H1 (cell line): ENCODE data around the gene MT1G. TPM values are rescaled to one million over a fixed set of nuclear protein-coding genes. Genes with fewer than 3 reads are reported as not detected.

Experiments
- CTCF ChIA-PET: fragments of 300-600 bp; sonication (Branson Sonifier 250); formaldehyde crosslinking; loops from one replicate; lab custom pipeline; 2021; ENCODE audit not compliant: partially characterized antibody; lab: Charles Lee
- POLR2A ChIA-PET: fragments of 300-600 bp; sonication (Branson Sonifier 250); formaldehyde crosslinking; loops from one replicate; lab custom pipeline; 2021; ENCODE audit warnings: inconsistent platforms; ENCODE audit not compliant: partially characterized antibody; lab: Charles Lee
- DNase-seq, 2 experiments: peaks; one replicate each; pipeline versions ENCODE4 v3.0.0 to v3.0.0-alpha.2; 2010 to 2022; ENCODE audit warnings: low spot score in 2 of 2, low read depth in 1 of 2, mixed read lengths in 1 of 2
- FAIRE-seq: peaks from 2 replicates; lab custom pipeline; 2011; peaks lifted over from hg19 to GRCh38; lab: Jason Lieb, UNC
- H2AFZ ChIP-seq: 2 replicates; pipeline ENCODE4 v1.8.1; 2012; ENCODE audit warnings: low read length, inconsistent platforms
- H2AK5ac ChIP-seq: 2 replicates; pipeline ENCODE4 v1.6.1; 2013; ENCODE audit warnings: low read depth, low read length
- H2BK120ac ChIP-seq: replicated peaks from 2 replicates; pipeline ENCODE3; 2013; ENCODE audit warnings: low read depth, low read length, inconsistent platforms
- H2BK12ac ChIP-seq: 2 replicates; pipeline ENCODE4 v1.6.1; 2013; ENCODE audit warnings: low read depth, low read length
- H2BK15ac ChIP-seq: 2 replicates; pipeline ENCODE4 v1.6.1; 2013; ENCODE audit warnings: low read length
- H2BK20ac ChIP-seq: 2 replicates; pipeline ENCODE4 v1.6.1; 2013; ENCODE audit warnings: low read length
- H2BK5ac ChIP-seq: 2 replicates; pipeline ENCODE4 v1.6.1; 2013; ENCODE audit warnings: low read depth, low read length
- H3K14ac ChIP-seq: 2 replicates; pipeline ENCODE4 v1.6.1; 2013; ENCODE audit warnings: inconsistent platforms; ENCODE audit not compliant: insufficient read length
- H3K18ac ChIP-seq: 2 replicates; pipeline ENCODE4 v1.6.1; 2013; ENCODE audit warnings: low read length; ENCODE audit errors: extremely low read depth
- H3K23ac ChIP-seq: 2 replicates; pipeline ENCODE4 v1.6.1; 2013; ENCODE audit warnings: inconsistent platforms; ENCODE audit not compliant: insufficient read length
- H3K23me2 ChIP-seq: 2 replicates; pipeline ENCODE4 v1.6.1; 2013; ENCODE audit warnings: low read depth, low read length
- H3K27ac ChIP-seq: 2 replicates; pipeline ENCODE4 v1.6.1; 2011; ENCODE audit warnings: low read depth, low read length, inconsistent platforms
- H3K27me3 ChIP-seq, 4 experiments: replicated peaks in 1 of 4; 1 replicate in 1 of 4; 2 replicates in 3 of 4; pipeline versions ENCODE4 v1.6.1 to v1.8.1; 2011 to 2013; ENCODE audit warnings: low read length in 3 of 4, mild to moderate bottlenecking in 3 of 4, inconsistent platforms in 2 of 4, mixed read lengths in 2 of 4, moderate library complexity in 1 of 4; ENCODE audit not compliant: control insufficient read depth in 3 of 4, insufficient read depth in 3 of 4; ENCODE audit errors: extremely low read depth in 1 of 4
- H3K36me3 ChIP-seq, 4 experiments: 2 replicates each; pipeline versions ENCODE4 v1.6.1 to v1.8.1; 2011 to 2013; ENCODE audit warnings: mild to moderate bottlenecking in 4 of 4, low read length in 3 of 4, moderate library complexity in 2 of 4, control low read depth in 1 of 4, inconsistent platforms in 1 of 4; ENCODE audit not compliant: insufficient read depth in 4 of 4, control insufficient read depth in 2 of 4
- H3K4ac ChIP-seq: replicated peaks from 2 replicates; pipeline ENCODE3; 2013; ENCODE audit warnings: low read length, low read depth, mixed read lengths, inconsistent platforms; ENCODE audit not compliant: insufficient read length
- H3K4me1 ChIP-seq, 4 experiments: replicated peaks in 1 of 4; 1 replicate in 1 of 4; 2 replicates in 3 of 4; pipeline versions ENCODE4 v1.6.1 to v1.8.1; 2011 to 2013; ENCODE audit warnings: low read length in 3 of 4, inconsistent platforms in 2 of 4, mixed read lengths in 1 of 4; ENCODE audit not compliant: insufficient read depth in 4 of 4, control insufficient read depth in 3 of 4
- H3K4me2 ChIP-seq, 2 experiments: 2 replicates each; pipeline versions ENCODE4 v1.6.1 to v1.8.1; 2011 to 2013; ENCODE audit warnings: low read depth in 2 of 2, low read length in 2 of 2, control low read depth in 1 of 2, inconsistent platforms in 1 of 2, mild to moderate bottlenecking in 1 of 2; ENCODE audit not compliant: insufficient read depth in 1 of 2
- H3K4me3 ChIP-seq, 4 experiments: fragments of 200-600, 300-600 bp in 1 of 4; sonication (generic), shearing (Covaris generic), sonication (Bioruptor Twin) in 1 of 4; 2 replicates each; pipeline versions ENCODE4 v1.5.1 to v1.8.1; 2011 to 2016; ENCODE audit warnings: low read length in 4 of 4, low read depth in 3 of 4, control low read depth in 2 of 4, inconsistent platforms in 2 of 4, mild to moderate bottlenecking in 2 of 4, mixed read lengths in 1 of 4, moderate library complexity in 1 of 4; ENCODE audit not compliant: insufficient read depth in 2 of 4; ENCODE audit errors: extremely low read depth in 1 of 4
- H3K56ac ChIP-seq: replicated peaks from 2 replicates; pipeline ENCODE3; 2013; ENCODE audit warnings: low read depth, mild to moderate bottlenecking, mixed read lengths, low read length, inconsistent platforms; ENCODE audit not compliant: insufficient read length
- H3K79me1 ChIP-seq: 2 replicates; pipeline ENCODE4 v1.6.1; 2013; ENCODE audit warnings: low read depth, low read length, control low read depth
- H3K79me2 ChIP-seq, 2 experiments: 2 replicates each; pipeline versions ENCODE4 v1.6.1 to v1.8.1; 2012 to 2013; ENCODE audit warnings: low read length in 2 of 2, mild to moderate bottlenecking in 2 of 2, inconsistent platforms in 1 of 2; ENCODE audit not compliant: insufficient read depth in 2 of 2, control insufficient read depth in 1 of 2
- H3K9ac ChIP-seq, 4 experiments: replicated peaks in 1 of 4; 1 replicate in 1 of 4; 2 replicates in 3 of 4; pipeline versions ENCODE4 v1.6.1 to v1.8.1; 2011 to 2013; ENCODE audit warnings: low read depth in 3 of 4, low read length in 3 of 4, control low read depth in 2 of 4, mild to moderate bottlenecking in 2 of 4, moderate library complexity in 2 of 4, inconsistent platforms in 1 of 4; ENCODE audit errors: extremely low read depth in 1 of 4
- H3K9me3 ChIP-seq, 2 experiments: 2 replicates each; pipeline versions ENCODE4 v1.6.1 to v1.8.1; 2012 to 2013; ENCODE audit warnings: mild to moderate bottlenecking in 2 of 2, moderate library complexity in 2 of 2, control low read depth in 1 of 2, inconsistent platforms in 1 of 2, low read depth in 1 of 2, low read length in 1 of 2, mixed read lengths in 1 of 2; ENCODE audit not compliant: insufficient read depth in 2 of 2
- H4K20me1 ChIP-seq, 2 experiments: replicated peaks in 1 of 2; 2 replicates each; pipeline versions ENCODE3 to v1.8.1; 2011 to 2013; ENCODE audit warnings: inconsistent platforms in 2 of 2, low read length in 2 of 2, mild to moderate bottlenecking in 1 of 2; ENCODE audit not compliant: insufficient read depth in 2 of 2, control insufficient read depth in 1 of 2
- H4K5ac ChIP-seq: 2 replicates; pipeline ENCODE4 v1.6.1; 2013; ENCODE audit warnings: low read length, low read depth, mixed read lengths, inconsistent platforms; ENCODE audit not compliant: insufficient read length
- H4K8ac ChIP-seq: 2 replicates; pipeline ENCODE4 v1.8.0; 2013; ENCODE audit warnings: mild to moderate bottlenecking, moderate library complexity, low read length, inconsistent platforms; ENCODE audit not compliant: insufficient read depth; ENCODE audit errors: extremely low read depth
- H4K91ac ChIP-seq: replicated peaks from 2 replicates; pipeline ENCODE3; 2013; ENCODE audit warnings: low read length, mixed read lengths, inconsistent platforms; ENCODE audit not compliant: insufficient read length
- GABPA ChIP-seq: IDR thresholded peaks from 2 replicates; pipeline ENCODE4 v1.6.1; 2011; ENCODE audit warnings: mild to moderate bottlenecking, low read length, moderate library complexity, borderline replicate concordance; ENCODE audit not compliant: insufficient read depth
- WGBS, 2 experiments: shearing (Covaris generic) in 1 of 2; methylation state at CpG; one replicate each; pipeline versions ENCODE4 v1.1.6 to v1.1.7; 2013 to 2015; ENCODE audit warnings: low lambda C conversion rate in 2 of 2, mixed read lengths in 2 of 2, inconsistent platforms in 1 of 2, low coverage in 1 of 2, missing lambda C conversion rate in 1 of 2; ENCODE audit not compliant: insufficient replicate concordance in 2 of 2, insufficient coverage in 1 of 2, insufficient read length in 1 of 2; ENCODE audit errors: extremely low coverage in 1 of 2, missing lambda C conversion rate in 1 of 2; 5-methylcytosine and 5-hydroxymethylcytosine counted together
- polyA plus RNA-seq, 7 experiments: library from polyadenylated mRNA; depleted of rRNA in 3 of 7; stranded (reverse) in 5 of 7; unstranded in 2 of 7; fragments of >200 nt in 5 of 7; fragments of 200-250 nt in 2 of 7; gene quantifications; 1 replicate in 5 of 7; 2 replicates in 1 of 7; 4 replicates in 1 of 7; pipeline versions ENCODE4 v1.2.1 to v1.2.3, GENCODE V29; 2011 to 2013; ENCODE audit warnings: missing spikeins in 2 of 7, mixed read lengths in 2 of 7
- total RNA-seq: library from RNA; stranded (reverse); fragmentation: NEBNext Ultra II Directional; extraction: Animal tissue kit (Norgen Biotek cat#: 25700); gene quantifications from 2 replicates; pipeline ENCODE4 v1.2.1, GENCODE V29; 2021

MT1G gene
- total and polyA plus RNA-seq, 2 of the 8 experiments (the other 6 are each of a cell fraction or from before 2014, with no cell fraction given), result 17.7 to 515 TPM

DNA sequence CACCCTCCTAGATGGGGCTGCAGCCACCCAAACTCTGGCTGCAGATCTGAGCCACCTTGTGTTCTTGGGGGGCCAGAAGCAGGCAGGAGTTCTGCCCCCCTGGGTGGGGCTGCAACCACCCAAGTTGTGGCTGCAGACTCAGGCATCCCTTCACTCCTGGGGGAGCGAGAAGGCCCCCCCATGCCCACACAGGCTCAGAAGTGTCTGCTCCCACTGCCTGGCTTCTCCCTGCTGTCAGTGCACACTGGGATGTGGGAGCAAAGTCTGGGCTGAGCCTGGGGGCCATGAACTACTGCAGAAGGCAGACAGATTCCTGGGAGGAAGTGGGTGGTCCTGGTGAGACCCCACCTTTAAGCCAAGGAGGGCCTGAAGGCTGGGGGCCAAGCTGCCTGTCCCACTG is 27.4 kb upstream of the MT1G start:
- Histone ChIP-seq H3K4me3 (no peak overlapping the region), H3K27me3 (no peaks in the 10 kb centered on the region), H2BK15ac (no peak overlapping the region), H2BK20ac (no peak overlapping the region), H3K36me3 (no peaks in the 10 kb centered on the region), H3K23ac (no peak overlapping the region), H4K8ac (no peak overlapping the region; the same call in 1 of the 2 replicates), H3K79me2 (no peaks in the 10 kb centered on the region), H3K4me1 (no peaks in the 10 kb centered on the region), H2BK5ac (no peak overlapping the region), H3K4me2 (no peak overlapping the region), H2BK12ac (no peak overlapping the region), H4K5ac (no peak overlapping the region), H3K23me2 (no peaks in the 10 kb centered on the region), H3K79me1 (no peaks in the 10 kb centered on the region), H3K18ac (no peak overlapping the region), H4K91ac (no peak overlapping the region), H4K20me1 (no peaks in the 10 kb centered on the region), H3K4ac (no peak overlapping the region), H2BK120ac (no peak overlapping the region), H3K14ac (no peak overlapping the region), H3K9ac (no peak overlapping the region), H3K56ac (no peak overlapping the region), H3K9me3 (peaks cover 0 to 4% of the 10 kb centered on the region in 2 experiments; a peak in 1 of 4 replicates), H2AFZ (no peak overlapping the region), H2AK5ac (no peak overlapping the region), H3K27ac (no peak overlapping the region)
- DNase-seq (no peak), FAIRE-seq (no peak)
- TF ChIP-seq GABPA, result no peak
- CTCF ChIA-PET, result interaction anchor here (0.6 to 1.9 kb wide), 5 partner anchors 13 to 95 kb away, joined by 3 to 4 read pairs (median 3); partner anchors contain the start of gene MT1X
- POLR2A ChIA-PET, result interaction anchor here (0.8 to 5.0 kb wide), 2 partner anchors 12 to 27 kb away, joined by 4 to 28 read pairs; partner anchors contain the start of genes MT1G and MT1X
- WGBS, 2 experiments, result 20% methylated on average over 1 of the region's 1 CpG; no CpG with 5 or more reads in 1 of the 2 experiments
